GM23338 (cell line): Measurements from ENCODE around the gene AKAP9. TPM values are rescaled to one million over a fixed set of nuclear protein-coding genes. Genes with fewer than 3 reads are reported as not detected.

Source experiments
- ATAC-seq: fragments of 200-7000 bp; cut with Tn5 transposase; 3 replicates; pipeline ENCODE4 v1.9.1; 2020
- DNase-seq: peaks from one replicate; pipeline ENCODE4 v3.0.0-alpha.2; 2015; ENCODE audit warnings: low spot score
- H2AFZ ChIP-seq: fragments of 200-600 bp; sonication (generic); 2 replicates; pipeline ENCODE4 v1.8.0; 2016; ENCODE audit warnings: antibody characterized with exemption, mild to moderate bottlenecking, moderate library complexity
- H3F3A ChIP-seq: fragments of 200-600 bp; sonication (generic); replicated peaks from 2 replicates; pipeline ENCODE4 v1.8.0; 2017; ENCODE audit warnings: antibody characterized with exemption, mixed run types, low read depth
- H3K27ac ChIP-seq: fragments of 200-600 bp; sonication (generic); 2 replicates; pipeline ENCODE4 v1.6.1; 2016; ENCODE audit warnings: low read depth
- H3K27me3 ChIP-seq: fragments of 200-600 bp; sonication (generic); 2 replicates; pipeline ENCODE4 v1.8.0; 2016; ENCODE audit warnings: mild to moderate bottlenecking, mixed run types, moderate library complexity; ENCODE audit not compliant: insufficient read depth
- H3K36me3 ChIP-seq: fragments of 200-600 bp; sonication (generic); 2 replicates; pipeline ENCODE4 v1.8.0; 2016; ENCODE audit warnings: mild to moderate bottlenecking; ENCODE audit not compliant: insufficient read depth
- H3K4me1 ChIP-seq: fragments of 200-600 bp; sonication (generic); 2 replicates; pipeline ENCODE4 v1.8.0; 2016; ENCODE audit warnings: mild to moderate bottlenecking, moderate library complexity; ENCODE audit not compliant: insufficient read depth
- H3K4me2 ChIP-seq: fragments of 200-600 bp; sonication (generic); 2 replicates; pipeline ENCODE4 v1.7.1; 2017; ENCODE audit warnings: mixed run types
- H3K4me3 ChIP-seq: fragments of 200-600 bp; sonication (generic); 2 replicates; pipeline ENCODE4 v1.6.1; 2016; ENCODE audit warnings: mixed run types
- H3K79me2 ChIP-seq: fragments of 200-600 bp; sonication (generic); replicated peaks from 2 replicates; pipeline ENCODE4 v1.8.0; 2017; ENCODE audit warnings: mild to moderate bottlenecking; ENCODE audit not compliant: insufficient read depth
- H3K9me2 ChIP-seq: fragments of 200-600 bp; sonication (generic); 2 replicates; pipeline ENCODE4 v1.8.0; 2017; ENCODE audit not compliant: insufficient read depth
- H4K20me1 ChIP-seq: fragments of 200-600 bp; sonication (generic); replicated peaks from 2 replicates; pipeline ENCODE4 v1.8.0; 2017; ENCODE audit warnings: mild to moderate bottlenecking; ENCODE audit not compliant: insufficient read depth
- H3K27ac Mint-ChIP-seq: 2 replicates; pipeline ENCODE4 v1.8.0; 2020; ENCODE audit warnings: inconsistent platforms, mild to moderate bottlenecking, moderate library complexity, mixed read lengths
- H3K27me3 Mint-ChIP-seq: 3 replicates; pipeline ENCODE4 v1.8.0; 2022; ENCODE audit warnings: low read depth, mild to moderate bottlenecking, moderate library complexity, mixed read lengths, inconsistent platforms; ENCODE audit not compliant: insufficient read depth, poor library complexity
- H3K36me3 Mint-ChIP-seq: 3 replicates; pipeline ENCODE4 v1.8.0; 2021; ENCODE audit warnings: low read depth, mild to moderate bottlenecking, inconsistent platforms, moderate library complexity, mixed read lengths
- H3K4me1 Mint-ChIP-seq: 3 replicates; pipeline ENCODE4 v1.8.0; 2020; ENCODE audit warnings: mild to moderate bottlenecking, inconsistent platforms, mixed read lengths
- H3K4me3 Mint-ChIP-seq: 3 replicates; pipeline ENCODE4 v1.8.0; 2021; ENCODE audit warnings: moderate library complexity, mild to moderate bottlenecking, inconsistent platforms, mixed read lengths
- H3K9me3 Mint-ChIP-seq: 3 replicates; pipeline ENCODE4 v1.8.0; 2020; ENCODE audit warnings: moderate library complexity, mild to moderate bottlenecking, inconsistent platforms, mixed read lengths
- CREB1 ChIP-seq: fragments of 250-450 bp; sonication (Bioruptor Pico); IDR thresholded peaks from 2 replicates; pipeline ENCODE4 v1.5.0; 2020; ENCODE audit warnings: low read depth, mild to moderate bottlenecking, moderate library complexity
- EZH2 ChIP-seq: fragments of 200-600 bp; sonication (generic); IDR thresholded peaks from one replicate; pipeline ENCODE4 v1.8.0; 2017; ENCODE audit warnings: antibody characterized with exemption, mild to moderate bottlenecking, low read depth; ENCODE audit not compliant: unreplicated experiment
- EZH2phosphoT487 ChIP-seq: fragments of 200-600 bp; sonication (generic); IDR thresholded peaks from one replicate; pipeline ENCODE4 v1.8.1; 2018; ENCODE audit warnings: antibody characterized with exemption; ENCODE audit not compliant: unreplicated experiment
- POLR2AphosphoS5 ChIP-seq: IDR thresholded peaks from 2 replicates; pipeline ENCODE4 v1.6.1; 2016; ENCODE audit warnings: antibody characterized with exemption, low read depth
- ZNF114 ChIP-seq: fragments of 250-450 bp; sonication (Bioruptor Pico); IDR thresholded peaks from 2 replicates; pipeline ENCODE4 v1.5.0; 2020; ENCODE audit warnings: mild to moderate bottlenecking, moderate library complexity
- ZNF462 ChIP-seq: fragments of 250-450 bp; sonication (Bioruptor Pico); IDR thresholded peaks from 2 replicates; pipeline ENCODE4 v1.5.0; 2020; ENCODE audit warnings: mild to moderate bottlenecking, moderate library complexity
- polyA plus RNA-seq: library from polyadenylated mRNA; unstranded; fragments of >200 nt; fragmentation: Nextera tagmentation; extraction: Ambion mirVana; gene quantifications from 2 replicates; pipeline ENCODE4 v1.2.1, GENCODE V29; 2016
- total RNA-seq: library from RNA; depleted of rRNA; stranded (reverse); fragments of >200 nt; shearing (Covaris generic); gene quantifications from 2 replicates; pipeline ENCODE4 v1.2.3, GENCODE V29; 2014
- TF ChIP-seq, protein P1 (sequence below): IDR thresholded peaks from 2 replicates; pipeline ENCODE4 v1.6.1; 2016; ENCODE audit warnings: antibody characterized with exemption

AKAP9 gene
- total and polyA plus RNA-seq, 2 experiments from 2014 or later: 33.5 to 67.4 TPM

GRCh38 chr7:92013611-92014010, 72.9 kb downstream of the AKAP9 start (continued):
- TF ChIP-seq ZNF462 (CRISPR knock-in tag) (no peak), EZH2 (no peak), EZH2phosphoT487 (no peak), CREB1 (CRISPR knock-in tag) (no peak), ZNF114 (CRISPR knock-in tag) (no peak), POLR2AphosphoS5 (no peak)
- TF ChIP-seq, protein P1, sequence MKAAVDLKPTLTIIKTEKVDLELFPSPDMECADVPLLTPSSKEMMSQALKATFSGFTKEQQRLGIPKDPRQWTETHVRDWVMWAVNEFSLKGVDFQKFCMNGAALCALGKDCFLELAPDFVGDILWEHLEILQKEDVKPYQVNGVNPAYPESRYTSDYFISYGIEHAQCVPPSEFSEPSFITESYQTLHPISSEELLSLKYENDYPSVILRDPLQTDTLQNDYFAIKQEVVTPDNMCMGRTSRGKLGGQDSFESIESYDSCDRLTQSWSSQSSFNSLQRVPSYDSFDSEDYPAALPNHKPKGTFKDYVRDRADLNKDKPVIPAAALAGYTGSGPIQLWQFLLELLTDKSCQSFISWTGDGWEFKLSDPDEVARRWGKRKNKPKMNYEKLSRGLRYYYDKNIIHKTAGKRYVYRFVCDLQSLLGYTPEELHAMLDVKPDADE: no peak

DNA sequence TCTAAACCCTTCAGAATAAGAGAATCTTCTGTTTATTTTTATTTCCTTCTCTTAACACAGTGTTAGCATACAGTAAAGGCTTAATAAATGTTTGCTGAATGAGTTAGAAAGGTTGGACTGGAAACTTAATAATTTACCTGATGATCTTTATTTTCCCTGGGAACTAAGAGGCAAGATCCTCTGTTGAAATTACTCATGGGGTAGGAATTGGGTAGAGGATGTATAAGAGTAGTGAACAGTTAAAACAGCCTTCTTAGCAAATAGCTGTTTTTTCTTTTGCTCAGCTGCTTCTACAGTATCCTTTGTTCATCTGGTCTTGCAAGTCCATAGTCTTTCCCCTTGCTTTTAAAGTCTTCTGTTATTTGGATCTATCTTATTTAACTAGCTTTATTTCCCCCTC, 80.0 kb downstream of the AKAP9 start:
- H4K20me1 ChIP-seq: no peaks in the 10 kb centered on the region
- H3K36me3 Mint-ChIP-seq: peaks cover 27% of the 10 kb centered on the region
- H3K4me3 Mint-ChIP-seq: no peak overlapping the region
- no peaks in the 10 kb centered on the region for H3F3A ChIP-seq
- ATAC-seq (no peak), DNase-seq (no peak)
- H3K9me3 Mint-ChIP-seq: peaks cover 3% of the 10 kb centered on the region
- no peak overlapping the region for H3K4me2 ChIP-seq
- peaks cover under 1% of the 10 kb centered on the region; the same call in 1 of the 2 replicates for H3K36me3 ChIP-seq
- no peak overlapping the region for H2AFZ ChIP-seq
- H3K4me1 ChIP-seq: no peaks in the 10 kb centered on the region
- H3K27me3 ChIP-seq: no peaks in the 10 kb centered on the region
- TF ChIP-seq EZH2 (no peak), EZH2phosphoT487 (no peak), ZNF462 (CRISPR knock-in tag) (no peak), ZNF114 (CRISPR knock-in tag) (no peak)
- no peaks in the 10 kb centered on the region for H3K4me1 Mint-ChIP-seq
- no peak overlapping the region for H3K4me3 ChIP-seq
- H3K27ac Mint-ChIP-seq: no peak overlapping the region
- no peaks in the 10 kb centered on the region for H3K79me2 ChIP-seq
- H3K27me3 Mint-ChIP-seq: no peaks in the 10 kb centered on the region
- H3K9me2 ChIP-seq: no peaks in the 10 kb centered on the region
- H3K27ac ChIP-seq: peak overlapping the region; percentile 36; the same call in 1 of the 2 replicates
